NCI-H146 treated with DMSO at 0.1 percent for 48 hours (cell line): ENCODE data around the gene GATM.

Experiments
- DNase-seq: peaks from one replicate; lab custom pipeline; 2025; ENCODE audit not compliant: unreplicated experiment; lab: John Stamatoyannopoulos, UW

GATM gene

GRCh38 chr15:45378149-45378912, at the start of gene GATM:
Gene GATM (minus strand): TSS chr15:45378544. CDS start chr15:45378453, 91 bp downstream.
- DNase-seq, result no peak

- DNase-seq, result no peak
Observed at GRCh38 chr15:45427085-45427484, 48.7 kb upstream of the GATM start.

GRCh38 chr15:45425135-45425534, 46.8 kb upstream of the GATM start:
- no peak for DNase-seq

GRCh38 chr15:45424429-45424828, 46.1 kb upstream of the GATM start:
- no peak for DNase-seq

- no peak for DNase-seq
Observed at GRCh38 chr15:45417303-45417950, 39.1 kb upstream of the GATM start.

GRCh38 chr15:45414215-45414885, 36.0 kb upstream of the GATM start:
- DNase-seq, result no peak

GRCh38 chr15:45409596-45409995, 31.3 kb upstream of the GATM start:
- DNase-seq, result no peak

- DNase-seq, result no peak
Observed at GRCh38 chr15:45407786-45408185, 29.4 kb upstream of the GATM start.

- no peak for DNase-seq
Observed at GRCh38 chr15:45402955-45403877, 24.9 kb upstream of the GATM start.

- DNase-seq, result peak; percentile 78
Observed at GRCh38 chr15:45402162-45402954, 24.0 kb upstream of the GATM start.

GRCh38 chr15:45401665-45402161, 23.4 kb upstream of the GATM start:
- no peak for DNase-seq

- DNase-seq, result peak; percentile 1
Observed at GRCh38 chr15:45399381-45400212, 21.3 kb upstream of the GATM start.

- DNase-seq, result no peak
Observed at GRCh38 chr15:45397116-45397665, 18.8 kb upstream of the GATM start.

- no peak for DNase-seq
Observed at GRCh38 chr15:45395943-45396342, 17.6 kb upstream of the GATM start.

- no peak for DNase-seq
Observed at GRCh38 chr15:45394681-45395080, 16.3 kb upstream of the GATM start.

GRCh38 chr15:45393851-45394250, 15.5 kb upstream of the GATM start:
- DNase-seq, result no peak

GRCh38 chr15:45392584-45392855, 14.2 kb upstream of the GATM start:
- DNase-seq, result no peak

GRCh38 chr15:45391746-45392583, 13.6 kb upstream of the GATM start:
- DNase-seq, result no peak
